T-helper 17 cell (primary cell): ENCODE data around the gene TRAPPC2L. TPM values are rescaled to one million over a fixed set of nuclear protein-coding genes. Genes with fewer than 3 reads are reported as not detected.
A peak's percentile ranks its signal among the peaks of the same experiment; 100 is the strongest.

Experiments
- ATAC-seq: fragments of 150-1000 bp; cut with Tn5 transposase; 2 replicates; pipeline ENCODE4 v1.10.0; 2021; ENCODE audit warnings: mild to moderate bottlenecking, moderate library complexity
- DNase-seq, 3 donors: peaks; one replicate each; pipeline versions ENCODE4 v3.0.0 to v3.0.0-alpha.2; 2020 to 2021
- H3K9me3 ChIP-seq: one replicate; pipeline ENCODE4 v1.7.0; 2013; ENCODE audit warnings: low read length, mild to moderate bottlenecking; ENCODE audit not compliant: control insufficient read depth, poor library complexity, severe bottlenecking
- H3K27ac Mint-ChIP-seq: one replicate; pipeline ENCODE4 v1.8.0; 2022; ENCODE audit warnings: mild to moderate bottlenecking, moderate library complexity, mixed read lengths
- H3K27me3 Mint-ChIP-seq: one replicate; pipeline ENCODE4 v1.8.0; 2022; ENCODE audit warnings: mixed read lengths
- H3K36me3 Mint-ChIP-seq: one replicate; pipeline ENCODE4 v1.8.0; 2022; ENCODE audit warnings: low read depth, mixed read lengths
- H3K4me1 Mint-ChIP-seq: one replicate; pipeline ENCODE4 v1.8.0; 2022; ENCODE audit warnings: mild to moderate bottlenecking, mixed read lengths
- H3K4me3 Mint-ChIP-seq: one replicate; pipeline ENCODE4 v1.8.0; 2022; ENCODE audit warnings: mild to moderate bottlenecking, moderate library complexity, mixed read lengths
- total RNA-seq, 4 donors: library from RNA in 2 of 4; stranded (reverse) in 2 of 4; gene quantifications; one replicate each; pipeline ENCODE4 v1.2.3 and lab custom pipeline; 2022 to 2026

TRAPPC2L gene
- total RNA-seq, 2 donors from 2014 or later = 33.5 to 43.0 TPM

- no peak for DNase-seq
- H3K27me3 Mint-ChIP-seq = no peaks in the 10 kb centered on the region
Measured at GRCh38 chr16:88813269-88814143, 43.4 kb upstream of the TRAPPC2L start.

GRCh38 chr16:88814144-88814502 lies 42.8 kb upstream of the TRAPPC2L start:
- Mint-ChIP-seq H3K27ac (no peak overlapping the region), H3K4me1 (peaks cover 9% of the 10 kb centered on the region), H3K4me3 (no peak overlapping the region), H3K27me3 (no peaks in the 10 kb centered on the region), H3K36me3 (no peaks in the 10 kb centered on the region)
- H3K9me3 ChIP-seq = no peaks in the 10 kb centered on the region
- DNase-seq (no peak), ATAC-seq (no peak)

More at GRCh38 chr16:88813269-88814143, 43.4 kb upstream of the TRAPPC2L start:
- no peak overlapping the region for H3K4me3 Mint-ChIP-seq
- H3K9me3 ChIP-seq = no peaks in the 10 kb centered on the region
- no peak for ATAC-seq
- no peaks in the 10 kb centered on the region for H3K36me3 Mint-ChIP-seq
- no peak overlapping the region for H3K27ac Mint-ChIP-seq
- H3K4me1 Mint-ChIP-seq = peaks cover 9% of the 10 kb centered on the region

- Mint-ChIP-seq H3K27me3 (no peaks in the 10 kb centered on the region), H3K4me3 (no peak overlapping the region), H3K36me3 (no peaks in the 10 kb centered on the region), H3K4me1 (peaks cover 6% of the 10 kb centered on the region), H3K27ac (peak overlapping the region; percentile 29)
- ATAC-seq (no peak), DNase-seq (no peak)
- no peaks in the 10 kb centered on the region for H3K9me3 ChIP-seq
Measured at GRCh38 chr16:88815227-88815626, 41.7 kb upstream of the TRAPPC2L start.

- Mint-ChIP-seq H3K27me3 (no peaks in the 10 kb centered on the region), H3K36me3 (no peaks in the 10 kb centered on the region), H3K27ac (no peak overlapping the region), H3K4me3 (no peak overlapping the region), H3K4me1 (peaks cover 3% of the 10 kb centered on the region)
- no peaks in the 10 kb centered on the region for H3K9me3 ChIP-seq
- ATAC-seq = no peak
- DNase-seq = peak in 2 of 3 donors; percentile 35 to 45
Measured at GRCh38 chr16:88815901-88816589, 40.9 kb upstream of the TRAPPC2L start.

GRCh38 chr16:88816736-88817535 lies 40.0 kb upstream of the TRAPPC2L start:
- H3K9me3 ChIP-seq = no peaks in the 10 kb centered on the region
- H3K27ac Mint-ChIP-seq = no peak overlapping the region
- H3K4me1 Mint-ChIP-seq = peaks cover 1% of the 10 kb centered on the region
- no peaks in the 10 kb centered on the region for H3K27me3 Mint-ChIP-seq
- H3K36me3 Mint-ChIP-seq = no peaks in the 10 kb centered on the region
- DNase-seq (no peak), ATAC-seq (no peak)
- no peak overlapping the region for H3K4me3 Mint-ChIP-seq

GRCh38 chr16:88817785-88818574 lies 38.9 kb upstream of the TRAPPC2L start:
- Mint-ChIP-seq H3K4me1 (no peaks in the 10 kb centered on the region), H3K27ac (no peak overlapping the region), H3K36me3 (no peaks in the 10 kb centered on the region), H3K4me3 (no peak overlapping the region), H3K27me3 (no peaks in the 10 kb centered on the region)
- DNase-seq (no peak), ATAC-seq (no peak)
- H3K9me3 ChIP-seq = no peaks in the 10 kb centered on the region

GRCh38 chr16:88818575-88818874 lies 38.4 kb upstream of the TRAPPC2L start:
- no peaks in the 10 kb centered on the region for H3K9me3 ChIP-seq
- Mint-ChIP-seq H3K4me3 (no peak overlapping the region), H3K36me3 (no peaks in the 10 kb centered on the region), H3K27me3 (no peaks in the 10 kb centered on the region), H3K27ac (no peak overlapping the region), H3K4me1 (no peaks in the 10 kb centered on the region)
- no peak for ATAC-seq
- DNase-seq = no peak

GRCh38 chr16:88819126-88819525 lies 37.8 kb upstream of the TRAPPC2L start:
- ATAC-seq (no peak), DNase-seq (no peak)
- no peaks in the 10 kb centered on the region for H3K36me3 Mint-ChIP-seq

GRCh38 chr16:88820385-88821025 lies 36.4 kb upstream of the TRAPPC2L start:
- no peaks in the 10 kb centered on the region for H3K4me1 Mint-ChIP-seq
- ATAC-seq (no peak), DNase-seq (no peak)
- no peak overlapping the region for H3K4me3 Mint-ChIP-seq
- no peaks in the 10 kb centered on the region for H3K27me3 Mint-ChIP-seq
- no peaks in the 10 kb centered on the region for H3K9me3 ChIP-seq
- H3K36me3 Mint-ChIP-seq = no peaks in the 10 kb centered on the region
- H3K27ac Mint-ChIP-seq = no peak overlapping the region

More at GRCh38 chr16:88819126-88819525, 37.8 kb upstream of the TRAPPC2L start:
- no peaks in the 10 kb centered on the region for H3K9me3 ChIP-seq
- Mint-ChIP-seq H3K27me3 (no peaks in the 10 kb centered on the region), H3K4me3 (no peak overlapping the region), H3K27ac (no peak overlapping the region), H3K4me1 (no peaks in the 10 kb centered on the region)

GRCh38 chr16:88821168-88821850 lies 35.6 kb upstream of the TRAPPC2L start:
- DNase-seq = no peak
- no peak for ATAC-seq
- no peak overlapping the region for H3K27ac Mint-ChIP-seq
- H3K27me3 Mint-ChIP-seq = no peaks in the 10 kb centered on the region
- no peaks in the 10 kb centered on the region for H3K36me3 Mint-ChIP-seq
- H3K4me1 Mint-ChIP-seq = no peaks in the 10 kb centered on the region
- H3K9me3 ChIP-seq = no peaks in the 10 kb centered on the region
- H3K4me3 Mint-ChIP-seq = no peak overlapping the region

- no peaks in the 10 kb centered on the region for H3K27me3 Mint-ChIP-seq
- ATAC-seq = no peak
- no peak overlapping the region for H3K4me3 Mint-ChIP-seq
Measured at GRCh38 chr16:88822281-88823040, 34.5 kb upstream of the TRAPPC2L start.

More at GRCh38 chr16:88822281-88823040, 34.5 kb upstream of the TRAPPC2L start:
- no peaks in the 10 kb centered on the region for H3K36me3 Mint-ChIP-seq
- H3K9me3 ChIP-seq = no peaks in the 10 kb centered on the region
- no peak overlapping the region for H3K27ac Mint-ChIP-seq
- DNase-seq = no peak
- H3K4me1 Mint-ChIP-seq = no peaks in the 10 kb centered on the region
